ENCODE measurements around the gene LEMD1. TPM values are rescaled to one million over a fixed set of nuclear protein-coding genes. Genes with fewer than 3 reads are reported as not detected.

Gene LEMD1
- polyA plus RNA-seq, 1 donor from 2014 or later, result 67.6 TPM

DNA sequence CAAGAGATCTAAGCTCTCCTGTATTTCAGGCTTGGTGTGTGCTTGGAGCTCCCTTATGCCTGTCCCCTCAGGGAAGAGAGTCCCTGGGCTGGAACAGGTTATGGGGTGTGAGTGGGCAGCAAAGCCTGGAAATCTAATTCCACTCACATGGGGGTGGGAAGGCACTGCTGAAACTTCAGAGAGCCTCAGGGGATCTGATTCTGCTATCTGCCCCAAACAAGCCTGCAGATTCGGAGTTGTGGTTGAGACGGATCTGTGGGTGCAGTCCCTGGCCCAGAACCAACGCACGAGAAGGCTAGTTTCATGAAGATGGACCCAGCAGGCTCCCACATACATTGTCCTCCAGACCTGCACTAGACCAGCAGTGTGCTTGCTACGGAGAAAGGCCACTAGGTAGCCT is 31.1 kb upstream of the LEMD1 start:
- Histone ChIP-seq H3K27ac (ENCODE audit: low read length) (no peak overlapping the region), H3K4me2 (ENCODE audit: low read length) (peak overlapping the region; percentile 98), H3K27me3 (ENCODE audit: insufficient read depth, low read depth, low read length) (no peaks in the 10 kb centered on the region), H3K79me2 (replicated peaks; ENCODE audit: insufficient read depth, low read length) (peaks cover 88% of the 10 kb centered on the region), H2AFZ (ENCODE audit: low read depth, low read length) (no peak overlapping the region), H3K9ac (ENCODE audit: low read length) (peak overlapping the region; percentile 93), H3K4me3 (ENCODE audit: low read length) (peak overlapping the region; percentile 81), H4K20me1 (ENCODE audit: insufficient read depth) (peaks cover 12% of the 10 kb centered on the region), H3F3A (ENCODE audit: insufficient read depth, low read length, poor library complexity, severe bottlenecking) (peaks cover 4% of the 10 kb centered on the region), H3K9me3 (ENCODE audit: low read length) (no peaks in the 10 kb centered on the region), H3K36me3 (ENCODE audit: insufficient read depth, low read length) (peaks cover 6% of the 10 kb centered on the region), H3K9me2 (ENCODE audit: insufficient read depth, low read length) (no peaks in the 10 kb centered on the region)
- TF ChIP-seq, protein P1, sequence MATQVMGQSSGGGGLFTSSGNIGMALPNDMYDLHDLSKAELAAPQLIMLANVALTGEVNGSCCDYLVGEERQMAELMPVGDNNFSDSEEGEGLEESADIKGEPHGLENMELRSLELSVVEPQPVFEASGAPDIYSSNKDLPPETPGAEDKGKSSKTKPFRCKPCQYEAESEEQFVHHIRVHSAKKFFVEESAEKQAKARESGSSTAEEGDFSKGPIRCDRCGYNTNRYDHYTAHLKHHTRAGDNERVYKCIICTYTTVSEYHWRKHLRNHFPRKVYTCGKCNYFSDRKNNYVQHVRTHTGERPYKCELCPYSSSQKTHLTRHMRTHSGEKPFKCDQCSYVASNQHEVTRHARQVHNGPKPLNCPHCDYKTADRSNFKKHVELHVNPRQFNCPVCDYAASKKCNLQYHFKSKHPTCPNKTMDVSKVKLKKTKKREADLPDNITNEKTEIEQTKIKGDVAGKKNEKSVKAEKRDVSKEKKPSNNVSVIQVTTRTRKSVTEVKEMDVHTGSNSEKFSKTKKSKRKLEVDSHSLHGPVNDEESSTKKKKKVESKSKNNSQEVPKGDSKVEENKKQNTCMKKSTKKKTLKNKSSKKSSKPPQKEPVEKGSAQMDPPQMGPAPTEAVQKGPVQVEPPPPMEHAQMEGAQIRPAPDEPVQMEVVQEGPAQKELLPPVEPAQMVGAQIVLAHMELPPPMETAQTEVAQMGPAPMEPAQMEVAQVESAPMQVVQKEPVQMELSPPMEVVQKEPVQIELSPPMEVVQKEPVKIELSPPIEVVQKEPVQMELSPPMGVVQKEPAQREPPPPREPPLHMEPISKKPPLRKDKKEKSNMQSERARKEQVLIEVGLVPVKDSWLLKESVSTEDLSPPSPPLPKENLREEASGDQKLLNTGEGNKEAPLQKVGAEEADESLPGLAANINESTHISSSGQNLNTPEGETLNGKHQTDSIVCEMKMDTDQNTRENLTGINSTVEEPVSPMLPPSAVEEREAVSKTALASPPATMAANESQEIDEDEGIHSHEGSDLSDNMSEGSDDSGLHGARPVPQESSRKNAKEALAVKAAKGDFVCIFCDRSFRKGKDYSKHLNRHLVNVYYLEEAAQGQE (IDR thresholded peaks at IDR 0.05; ENCODE audit: borderline replicate concordance), result no peak
- no peak for TF ChIP-seq EP300 (conservative IDR thresholded peaks at IDR 0.05; ENCODE audit: poor library complexity, severe bottlenecking)
- no peak for TF ChIP-seq SMC3 (conservative IDR thresholded peaks at IDR 0.05; ENCODE audit: poor library complexity)
- TF ChIP-seq CTCF (IDR thresholded peaks at IDR 0.05; ENCODE audit: poor library complexity, severe bottlenecking), result no peak
- TF ChIP-seq RAD21 (conservative IDR thresholded peaks at IDR 0.05), result no peak
- no peak for TF ChIP-seq EZH2 (IDR thresholded peaks at IDR 0.05; ENCODE audit: borderline replicate concordance, insufficient read depth, low read length, poor library complexity, severe bottlenecking)
- TF ChIP-seq POLR2AphosphoS5 (IDR thresholded peaks at IDR 0.05), result no peak
- no peak for TF ChIP-seq TAF1 (IDR thresholded peaks at IDR 0.05; ENCODE audit: low read depth)
- no peak for TF ChIP-seq MXI1 (conservative IDR thresholded peaks at IDR 0.05; ENCODE audit: poor library complexity, severe bottlenecking)

DNA sequence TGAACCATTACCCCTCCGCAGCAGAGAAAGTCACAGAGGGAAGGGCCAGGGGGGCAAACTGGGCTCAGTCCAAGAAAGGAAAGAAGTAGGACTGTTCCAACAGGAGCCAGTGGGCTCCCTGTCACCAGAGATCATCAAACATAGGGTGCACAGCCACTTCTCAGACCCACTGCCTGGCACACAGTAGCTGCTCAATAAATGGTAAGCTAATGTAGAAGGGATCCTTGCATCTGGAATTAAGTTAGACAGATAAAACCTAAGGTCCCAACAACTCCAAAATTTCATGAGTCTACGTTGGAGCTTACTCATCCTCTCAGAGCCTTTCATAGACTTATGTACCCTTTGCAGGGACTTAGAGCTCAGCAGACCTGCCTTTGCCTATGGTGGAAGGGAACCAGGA is 30.5 kb upstream of the LEMD1 start:
- no peak overlapping the region for H3K27ac ChIP-seq (ENCODE audit: low read length)
- peaks cover 12% of the 10 kb centered on the region for H4K20me1 ChIP-seq (ENCODE audit: insufficient read depth)
- peaks cover 6% of the 10 kb centered on the region for H3K36me3 ChIP-seq (ENCODE audit: insufficient read depth, low read length)
- peak overlapping the region; percentile 81 for H3K4me3 ChIP-seq (ENCODE audit: low read length)
- peaks cover 88% of the 10 kb centered on the region for H3K79me2 ChIP-seq (replicated peaks; ENCODE audit: insufficient read depth, low read length)
- H2AFZ ChIP-seq (ENCODE audit: low read depth, low read length), result no peak overlapping the region
- TF ChIP-seq SMC3 (conservative IDR thresholded peaks at IDR 0.05; ENCODE audit: poor library complexity), result no peak
- no peak for TF ChIP-seq EP300 (conservative IDR thresholded peaks at IDR 0.05; ENCODE audit: poor library complexity, severe bottlenecking)
- TF ChIP-seq CTCF (IDR thresholded peaks at IDR 0.05; ENCODE audit: poor library complexity, severe bottlenecking), result no peak
- TF ChIP-seq, protein P1 (IDR thresholded peaks at IDR 0.05; ENCODE audit: borderline replicate concordance), result no peak
- no peak for TF ChIP-seq TAF1 (IDR thresholded peaks at IDR 0.05; ENCODE audit: low read depth)
- no peak for TF ChIP-seq MXI1 (conservative IDR thresholded peaks at IDR 0.05; ENCODE audit: poor library complexity, severe bottlenecking)
- no peak for TF ChIP-seq RAD21 (conservative IDR thresholded peaks at IDR 0.05)
- no peak for TF ChIP-seq POLR2AphosphoS5 (IDR thresholded peaks at IDR 0.05)
- no peak for TF ChIP-seq EZH2 (IDR thresholded peaks at IDR 0.05; ENCODE audit: borderline replicate concordance, insufficient read depth, low read length, poor library complexity, severe bottlenecking)
- H3K4me2 ChIP-seq (ENCODE audit: low read length), result no peak overlapping the region
- H3F3A ChIP-seq (ENCODE audit: insufficient read depth, low read length, poor library complexity, severe bottlenecking), result no peaks in the 10 kb centered on the region
- no peaks in the 10 kb centered on the region for H3K9me3 ChIP-seq (ENCODE audit: low read length)
- H3K9me2 ChIP-seq (ENCODE audit: insufficient read depth, low read length), result no peaks in the 10 kb centered on the region
- no peaks in the 10 kb centered on the region for H3K27me3 ChIP-seq (ENCODE audit: insufficient read depth, low read depth, low read length)
- H3K9ac ChIP-seq (ENCODE audit: low read length), result peak overlapping the region; percentile 29
